K562 (cell line): ENCODE data around the gene MACROD2. TPM values are rescaled to one million over a fixed set of nuclear protein-coding genes. Genes with fewer than 3 reads are reported as not detected.

Source experiments
- MGA ChIP-seq: fragments of 450-650 bp; IDR thresholded peaks from 2 replicates; pipeline ENCODE4 v1.6.1; 2016; ENCODE audit warnings: mild to moderate bottlenecking, moderate library complexity
- YY1 ChIP-seq, 3 experiments: IDR thresholded peaks; 2 replicates each; pipeline ENCODE4 v1.6.1; 2011; ENCODE audit warnings: low read length in 2 of 3, mild to moderate bottlenecking in 2 of 3, moderate library complexity in 2 of 3, borderline replicate concordance in 1 of 3, control low read depth in 1 of 3, low read depth in 1 of 3; ENCODE audit not compliant: insufficient read depth in 3 of 3, insufficient replicate concordance in 2 of 3, control insufficient read depth in 1 of 3, insufficient read length in 1 of 3; ENCODE audit errors: extremely low read depth in 1 of 3
- polyA plus RNA-seq, 8 experiments: library from polyadenylated mRNA; depleted of rRNA in 4 of 8; stranded (reverse) in 5 of 8; unstranded in 3 of 8; fragments of >200 nt; fragmentation: Nextera tagmentation in 2 of 8; fragmentation: Illumina TruSeq in 1 of 8; extraction: Ambion mirVana in 2 of 8; extraction: Trizol in 1 of 8; gene quantifications; 2 replicates each; pipeline versions ENCODE4 v1.2.1 to v1.2.3, GENCODE V29; 2011 to 2014; ENCODE audit warnings: inconsistent platforms in 1 of 8, missing spikeins in 1 of 8
- total RNA-seq, 7 experiments: library from RNA; depleted of rRNA in 6 of 7; stranded (reverse); fragments of >200 nt in 6 of 7; fragmentation: Illumina TruSeq in 2 of 7; extraction: Trizol in 2 of 7; gene quantifications; 2 replicates each; pipeline versions ENCODE4 v1.2.1 to v1.2.3, GENCODE V29; 2011 to 2021; ENCODE audit warnings: low replicate concordance in 1 of 7

The MACROD2 gene
- total and polyA plus RNA-seq, 9 of the 15 experiments (the other 6 are each of a cell fraction or from before 2014, with no cell fraction given): not detected

GRCh38 chr20:16011519-16011918, 2016.2 kb downstream of the MACROD2 start (continued):
- TF ChIP-seq MGA (no peak), YY1 (IDR thresholded peaks at IDR 0.05; ENCODE audit: borderline replicate concordance in 1 of 3, control insufficient read depth in 1 of 3, extremely low read depth in 1 of 3, insufficient read depth in 3 of 3, insufficient read length in 1 of 3, insufficient replicate concordance in 2 of 3, low read depth in 1 of 3, low read length in 2 of 3) (no peak)
